Measurements from ENCODE around the gene PCED1B.
"Not testable (repeated sequence)": the region's sequence is repeated elsewhere in the genome, so short reads cannot be mapped to it uniquely, and the experiment has no call there.

GRCh38 chr12:47217595-47217869 lies 138.1 kb downstream of the PCED1B start:
- TF ChIP-seq, protein P1, sequence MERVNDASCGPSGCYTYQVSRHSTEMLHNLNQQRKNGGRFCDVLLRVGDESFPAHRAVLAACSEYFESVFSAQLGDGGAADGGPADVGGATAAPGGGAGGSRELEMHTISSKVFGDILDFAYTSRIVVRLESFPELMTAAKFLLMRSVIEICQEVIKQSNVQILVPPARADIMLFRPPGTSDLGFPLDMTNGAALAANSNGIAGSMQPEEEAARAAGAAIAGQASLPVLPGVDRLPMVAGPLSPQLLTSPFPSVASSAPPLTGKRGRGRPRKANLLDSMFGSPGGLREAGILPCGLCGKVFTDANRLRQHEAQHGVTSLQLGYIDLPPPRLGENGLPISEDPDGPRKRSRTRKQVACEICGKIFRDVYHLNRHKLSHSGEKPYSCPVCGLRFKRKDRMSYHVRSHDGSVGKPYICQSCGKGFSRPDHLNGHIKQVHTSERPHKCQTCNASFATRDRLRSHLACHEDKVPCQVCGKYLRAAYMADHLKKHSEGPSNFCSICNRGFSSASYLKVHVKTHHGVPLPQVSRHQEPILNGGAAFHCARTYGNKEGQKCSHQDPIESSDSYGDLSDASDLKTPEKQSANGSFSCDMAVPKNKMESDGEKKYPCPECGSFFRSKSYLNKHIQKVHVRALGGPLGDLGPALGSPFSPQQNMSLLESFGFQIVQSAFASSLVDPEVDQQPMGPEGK (CRISPR knock-in tag; IDR thresholded peaks at IDR 0.05; ENCODE audit: borderline replicate concordance) = not testable (repeated sequence)
- TF ChIP-seq BACH2 (CRISPR knock-in tag; IDR thresholded peaks at IDR 0.05; ENCODE audit: borderline replicate concordance); ZFP30 (CRISPR knock-in tag; IDR thresholded peaks at IDR 0.05); ZNF8 (CRISPR knock-in tag; IDR thresholded peaks at IDR 0.05); RARB (CRISPR knock-in tag; IDR thresholded peaks at IDR 0.05): not testable (repeated sequence)
- TF ChIP-seq, protein P2, sequence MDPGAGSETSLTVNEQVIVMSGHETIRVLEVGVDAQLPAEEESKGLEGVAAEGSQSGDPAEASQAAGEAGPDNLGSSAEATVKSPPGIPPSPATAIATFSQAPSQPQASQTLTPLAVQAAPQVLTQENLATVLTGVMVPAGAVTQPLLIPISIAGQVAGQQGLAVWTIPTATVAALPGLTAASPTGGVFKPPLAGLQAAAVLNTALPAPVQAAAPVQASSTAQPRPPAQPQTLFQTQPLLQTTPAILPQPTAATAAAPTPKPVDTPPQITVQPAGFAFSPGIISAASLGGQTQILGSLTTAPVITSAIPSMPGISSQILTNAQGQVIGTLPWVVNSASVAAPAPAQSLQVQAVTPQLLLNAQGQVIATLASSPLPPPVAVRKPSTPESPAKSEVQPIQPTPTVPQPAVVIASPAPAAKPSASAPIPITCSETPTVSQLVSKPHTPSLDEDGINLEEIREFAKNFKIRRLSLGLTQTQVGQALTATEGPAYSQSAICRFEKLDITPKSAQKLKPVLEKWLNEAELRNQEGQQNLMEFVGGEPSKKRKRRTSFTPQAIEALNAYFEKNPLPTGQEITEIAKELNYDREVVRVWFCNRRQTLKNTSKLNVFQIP (CRISPR knock-in tag; IDR thresholded peaks at IDR 0.05; ENCODE audit: borderline replicate concordance, low read depth) = not testable (repeated sequence)
